BLaER1 treated with 17β-estradiol and CSF1 and Interleukin-3, amounts not matched to agents 10 nM and 100 nM (cell line): ENCODE results near the gene TTC9.

Source experiments
- H3K27ac ChIP-seq, 11 experiments: shearing (Covaris generic); formaldehyde crosslinking; 2 replicates each; pipeline ENCODE4 v1.8.1; 2022
- H3K27me3 ChIP-seq, 11 experiments: shearing (Covaris generic); formaldehyde crosslinking; 2 replicates each; pipeline ENCODE4 v1.8.1; 2022
- H3K36me3 ChIP-seq, 11 experiments: shearing (Covaris generic); formaldehyde crosslinking; 2 replicates each; pipeline ENCODE4 v1.8.1; 2022
- H3K4me1 ChIP-seq, 10 experiments: shearing (Covaris generic); formaldehyde crosslinking; 2 replicates each; pipeline ENCODE4 v1.8.1; 2022
- H3K4me2 ChIP-seq, 11 experiments: shearing (Covaris generic); formaldehyde crosslinking; 2 replicates each; pipeline ENCODE4 v1.8.1; 2022
- H3K4me3 ChIP-seq, 10 experiments: shearing (Covaris generic); formaldehyde crosslinking; 2 replicates each; pipeline ENCODE4 v1.8.1; 2022
- H3K9ac ChIP-seq, 11 experiments: shearing (Covaris generic); formaldehyde crosslinking; 2 replicates each; pipeline ENCODE4 v1.8.1; 2022
- H3K9me3 ChIP-seq, 11 experiments: shearing (Covaris generic); formaldehyde crosslinking; replicated peaks in 1 of 11; 2 replicates each; pipeline ENCODE4 v1.8.1; 2022
- H4K20me1 ChIP-seq, 11 experiments: shearing (Covaris generic); formaldehyde crosslinking; 2 replicates each; pipeline ENCODE4 v1.8.1; 2022
- Cebpa-rat ChIP-seq, 11 experiments: shearing (Covaris generic); IDR thresholded peaks; 2 replicates each; pipeline ENCODE4 v1.8.1; 2022

The TTC9 gene

DNA sequence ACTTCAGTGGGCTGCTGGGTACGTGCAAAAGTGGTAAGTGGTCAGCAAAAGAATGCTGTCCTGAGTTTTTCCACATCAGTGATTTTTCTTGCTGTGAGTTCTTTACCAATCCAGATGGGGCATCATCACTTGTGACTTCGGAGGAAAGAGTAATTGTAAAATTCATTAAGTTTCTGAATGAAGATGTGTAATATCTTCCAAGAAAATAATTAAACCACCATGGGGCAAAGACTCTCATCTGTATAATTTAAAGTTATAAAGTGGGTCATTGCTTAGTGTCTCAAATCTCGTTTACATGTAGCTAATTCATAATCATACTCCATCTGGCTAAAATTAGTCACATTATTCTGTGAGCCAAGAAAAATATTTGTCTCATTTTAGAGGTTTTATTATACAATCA, 30.5 kb upstream of the TTC9 start:
- no peak overlapping the region for H3K27ac ChIP-seq
- no peak overlapping the region for H3K4me2 ChIP-seq
- no peak for TF ChIP-seq Cebpa-rat (IDR thresholded peaks at IDR 0.05)
- H3K9ac ChIP-seq: no peak overlapping the region
- H3K4me1 ChIP-seq: no peaks in the 10 kb centered on the region
- no peaks in the 10 kb centered on the region for H4K20me1 ChIP-seq
- no peaks in the 10 kb centered on the region for H3K9me3 ChIP-seq
- no peaks in the 10 kb centered on the region for H3K27me3 ChIP-seq
- H3K4me3 ChIP-seq: no peak overlapping the region
- H3K36me3 ChIP-seq: no peaks in the 10 kb centered on the region

GRCh38 chr14:70616646-70617045, 25.1 kb upstream of the TTC9 start:
- no peak overlapping the region for H3K4me3 ChIP-seq
- no peaks in the 10 kb centered on the region for H3K27me3 ChIP-seq

GRCh38 chr14:70618314-70618713, 23.4 kb upstream of the TTC9 start:
- no peaks in the 10 kb centered on the region for H3K9me3 ChIP-seq
- H3K36me3 ChIP-seq: no peaks in the 10 kb centered on the region
- no peak overlapping the region for H3K4me3 ChIP-seq
- no peaks in the 10 kb centered on the region for H4K20me1 ChIP-seq
- no peak overlapping the region for H3K27ac ChIP-seq
- H3K27me3 ChIP-seq: no peaks in the 10 kb centered on the region
- TF ChIP-seq Cebpa-rat (IDR thresholded peaks at IDR 0.05): no peak
- H3K4me1 ChIP-seq: no peaks in the 10 kb centered on the region
- H3K4me2 ChIP-seq: no peak overlapping the region
- no peak overlapping the region for H3K9ac ChIP-seq

More at GRCh38 chr14:70616646-70617045, 25.1 kb upstream of the TTC9 start:
- no peaks in the 10 kb centered on the region for H3K36me3 ChIP-seq
- H4K20me1 ChIP-seq: no peaks in the 10 kb centered on the region
- no peak for TF ChIP-seq Cebpa-rat (IDR thresholded peaks at IDR 0.05)
- H3K9ac ChIP-seq: no peak overlapping the region
- no peak overlapping the region for H3K4me2 ChIP-seq
- H3K27ac ChIP-seq: no peak overlapping the region
- no peaks in the 10 kb centered on the region for H3K9me3 ChIP-seq
- no peaks in the 10 kb centered on the region for H3K4me1 ChIP-seq

GRCh38 chr14:70619708-70620107, 22.0 kb upstream of the TTC9 start:
- H3K27me3 ChIP-seq: no peaks in the 10 kb centered on the region

DNA sequence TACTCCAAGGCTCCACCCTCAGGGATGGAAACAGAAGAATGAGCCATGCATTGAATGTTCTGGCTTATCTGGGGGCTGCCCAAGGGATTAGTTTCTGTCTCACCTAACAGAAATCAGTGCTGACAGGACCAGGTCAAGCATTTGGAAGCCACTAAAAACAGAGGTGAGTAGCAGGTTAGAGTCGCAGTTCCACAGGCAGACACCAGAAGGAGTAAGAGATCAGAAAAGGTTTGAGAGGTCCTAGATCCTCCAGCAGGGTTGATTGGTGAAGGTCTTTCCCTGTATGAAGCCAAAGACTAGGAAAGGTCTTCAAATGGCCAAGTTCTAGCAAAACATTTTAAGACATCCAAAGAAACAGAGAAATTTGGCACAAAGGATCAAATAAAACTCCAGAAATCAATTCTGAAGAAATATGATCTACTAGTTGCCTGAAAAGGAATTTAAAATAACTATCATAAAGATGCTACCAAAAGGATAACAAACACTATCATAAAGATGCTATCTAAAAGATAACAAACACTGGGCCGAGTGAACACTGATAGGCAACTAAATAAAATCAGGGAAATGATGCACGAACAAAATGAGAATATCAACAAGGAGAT, 19.5 kb upstream of the TTC9 start:
- Histone ChIP-seq H3K27ac (no peak overlapping the region), H3K9me3 (peaks cover 12 to 23% (median 18%) of the 10 kb centered on the region in 11 experiments; a peak in 21 of 22 replicates), H3K4me2 (no peak overlapping the region), H4K20me1 (no peaks in the 10 kb centered on the region), H3K9ac (no peak overlapping the region), H3K36me3 (no peaks in the 10 kb centered on the region), H3K4me3 (no peak overlapping the region), H3K4me1 (no peaks in the 10 kb centered on the region), H3K27me3 (no peaks in the 10 kb centered on the region)
- no peak for TF ChIP-seq Cebpa-rat (IDR thresholded peaks at IDR 0.05)

More at GRCh38 chr14:70619708-70620107, 22.0 kb upstream of the TTC9 start:
- Histone ChIP-seq H3K36me3 (no peaks in the 10 kb centered on the region), H3K9ac (no peak overlapping the region), H3K27ac (no peak overlapping the region), H3K9me3 (no peaks in the 10 kb centered on the region), H4K20me1 (no peaks in the 10 kb centered on the region), H3K4me3 (no peak overlapping the region), H3K4me1 (no peaks in the 10 kb centered on the region), H3K4me2 (no peak overlapping the region)
- TF ChIP-seq Cebpa-rat (IDR thresholded peaks at IDR 0.05): no peak

GRCh38 chr14:70624972-70625371, 16.7 kb upstream of the TTC9 start:
- H3K4me2 ChIP-seq: no peak overlapping the region
- no peak overlapping the region for H3K27ac ChIP-seq
- no peak for TF ChIP-seq Cebpa-rat (IDR thresholded peaks at IDR 0.05)
- H3K9ac ChIP-seq: no peak overlapping the region
- H4K20me1 ChIP-seq: no peaks in the 10 kb centered on the region
- peaks cover 20 to 33% (median 24%) of the 10 kb centered on the region in 11 experiments; a peak in 21 of 22 replicates for H3K9me3 ChIP-seq
- H3K4me3 ChIP-seq: no peak overlapping the region
- no peaks in the 10 kb centered on the region for H3K36me3 ChIP-seq
- H3K27me3 ChIP-seq: no peaks in the 10 kb centered on the region
- no peaks in the 10 kb centered on the region for H3K4me1 ChIP-seq

DNA sequence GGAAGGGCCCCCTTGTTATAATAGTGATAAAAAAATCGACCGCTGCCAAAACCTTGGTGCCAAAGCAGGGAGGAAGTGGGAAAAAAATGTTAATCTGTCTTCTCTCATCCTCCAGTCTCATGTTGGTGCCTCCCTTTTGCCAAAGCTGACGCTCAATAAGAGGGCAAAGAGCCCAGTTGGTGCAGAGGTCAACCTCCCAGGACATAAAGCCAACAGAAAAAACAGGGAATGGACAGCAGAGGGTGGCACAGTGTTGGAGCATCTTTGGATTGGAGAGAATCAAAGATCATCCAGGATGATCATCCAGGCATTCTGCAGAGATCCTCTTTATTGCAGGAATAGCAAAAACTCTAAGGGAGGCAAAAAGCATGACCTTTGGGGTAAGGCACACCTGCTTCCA, 9.8 kb upstream of the TTC9 start:
- Histone ChIP-seq H3K36me3 (no peaks in the 10 kb centered on the region; a peak in 1 of 22 replicates), H3K4me2 (no peak overlapping the region), H4K20me1 (no peaks in the 10 kb centered on the region), H3K9ac (no peak overlapping the region), H3K4me1 (0 out of 20 replicates have a peak, but pooled peaks cover 0 to 5% (median 0%) of the 10 kb centered on the region in 10 experiments), H3K9me3 (peaks cover 18 to 33% (median 25%) of the 10 kb centered on the region in 11 experiments), H3K27ac (no peak overlapping the region), H3K27me3 (no peaks in the 10 kb centered on the region), H3K4me3 (no peak overlapping the region)
- TF ChIP-seq Cebpa-rat (IDR thresholded peaks at IDR 0.05): no peak

DNA sequence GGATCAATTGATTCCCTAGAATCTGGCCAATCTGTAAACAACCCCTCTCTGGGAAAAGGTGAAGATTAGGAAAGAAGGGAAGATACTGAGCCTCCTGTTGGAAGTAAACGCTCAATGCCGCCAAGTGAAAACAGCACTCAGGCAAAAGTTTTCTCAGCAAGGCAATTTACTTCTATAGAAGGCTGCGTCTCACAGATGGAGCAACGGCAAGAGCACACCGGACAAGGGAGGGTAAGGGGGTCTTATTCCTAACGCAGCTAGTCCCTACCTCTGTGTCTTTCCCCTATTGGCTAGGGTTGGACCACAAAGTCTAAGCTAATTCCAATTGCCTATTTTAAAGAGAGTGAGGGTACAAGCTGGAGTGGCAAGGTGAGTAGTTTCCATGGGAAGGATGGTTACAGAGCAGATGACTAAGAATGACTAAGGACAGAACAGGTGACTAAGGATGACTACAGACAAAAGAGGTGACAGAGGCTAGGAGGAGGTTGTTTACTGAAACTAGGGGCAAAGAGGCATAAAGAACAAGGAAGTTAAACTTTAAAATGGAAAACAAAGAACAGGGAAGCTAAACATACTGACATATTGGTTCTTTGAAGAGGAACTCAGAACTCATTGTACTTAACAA, 5.6 kb upstream of the TTC9 start:
- Histone ChIP-seq H3K9ac (no peak overlapping the region), H3K9me3 (peaks cover 11 to 21% (median 17%) of the 10 kb centered on the region in 11 experiments), H3K4me3 (no peak overlapping the region), H4K20me1 (no peaks in the 10 kb centered on the region), H3K4me1 (peaks cover 0 to 10% (median 6%) of the 10 kb centered on the region in 10 experiments; a peak in 16 of 20 replicates), H3K36me3 (no peaks in the 10 kb centered on the region; a peak in 1 of 22 replicates), H3K4me2 (0 out of 22 replicates have a peak overlapping the region, but pooled peaks of 1 of the 11 experiments have one; percentile 6), H3K27me3 (peaks cover 15 to 28% (median 18%) of the 10 kb centered on the region in 11 experiments), H3K27ac (no peak overlapping the region)
- TF ChIP-seq Cebpa-rat (IDR thresholded peaks at IDR 0.05): no peak

GRCh38 chr14:70638416-70638815, 3.3 kb upstream of the TTC9 start:
- no peak for TF ChIP-seq Cebpa-rat (IDR thresholded peaks at IDR 0.05)

More at GRCh38 chr14:70638416-70638815, 3.3 kb upstream of the TTC9 start:
- Histone ChIP-seq H3K9me3 (peaks cover 11 to 21% (median 17%) of the 10 kb centered on the region in 11 experiments), H3K9ac (no peak overlapping the region), H3K36me3 (no peaks in the 10 kb centered on the region; a peak in 1 of 22 replicates), H3K27me3 (peaks cover 39 to 51% (median 41%) of the 10 kb centered on the region in 11 experiments), H3K4me2 (no peak overlapping the region), H4K20me1 (peaks cover 0 to 7% (median 0%) of the 10 kb centered on the region in 11 experiments; a peak in 1 of 22 replicates), H3K27ac (no peak overlapping the region), H3K4me3 (no peak overlapping the region), H3K4me1 (peaks cover 10 to 22% (median 20%) of the 10 kb centered on the region in 10 experiments; a peak in 18 of 20 replicates)
